OCI-LY3 (cell line): ENCODE data around the gene ARRDC2.

ENCODE experiments used
- H2AFZ ChIP-seq: fragments of 200-600, 300-600 bp; shearing (Covaris generic); 2 replicates; pipeline ENCODE4 v1.6.0; 2014; ENCODE audit warnings: antibody characterized with exemption, low read depth, low read length
- H3K27ac ChIP-seq: fragments of 200-600, 300-600 bp; sonication (generic); 2 replicates; pipeline ENCODE4 v1.5.1; 2014; ENCODE audit warnings: mild to moderate bottlenecking, low read length, moderate library complexity, mixed read lengths
- H3K27me3 ChIP-seq: fragments of 200-600, 300-600 bp; sonication (generic); 2 replicates; pipeline ENCODE4 v1.6.1; 2014; ENCODE audit warnings: low read depth, low read length, mixed read lengths
- H3K36me3 ChIP-seq: fragments of 200-600, 300-600 bp; sonication (generic); replicated peaks from 2 replicates; pipeline ENCODE3; 2014; ENCODE audit warnings: low read depth, low read length, mixed read lengths
- H3K4me1 ChIP-seq: fragments of 300-600, 200-600 bp; sonication (generic); 2 replicates; pipeline ENCODE4 v1.6.1; 2014; ENCODE audit warnings: low read length, mixed read lengths
- H3K4me2 ChIP-seq: fragments of 200-600, 300-600 bp; sonication (generic); 2 replicates; pipeline ENCODE4 v1.6.1; 2014; ENCODE audit warnings: low read length, mixed read lengths
- H3K4me3 ChIP-seq: fragments of 300-600, 200-600 bp; sonication (generic); 2 replicates; pipeline ENCODE4 v1.5.1; 2014; ENCODE audit warnings: antibody characterized with exemption, mild to moderate bottlenecking, low read length, moderate library complexity
- H3K79me2 ChIP-seq: fragments of 300-600, 200-600 bp; shearing (Covaris generic); 2 replicates; pipeline ENCODE4 v1.6.1; 2014; ENCODE audit warnings: mild to moderate bottlenecking, low read length, mixed read lengths
- H3K9ac ChIP-seq: fragments of 300-600, 200-600 bp; shearing (Covaris generic); 2 replicates; pipeline ENCODE4 v1.6.0; 2014; ENCODE audit warnings: mild to moderate bottlenecking, low read length, moderate library complexity
- H3K9me3 ChIP-seq: fragments of 200-600, 300-600 bp; shearing (Covaris generic); 2 replicates; pipeline ENCODE4 v1.6.1; 2014; ENCODE audit warnings: low read length, mixed read lengths; ENCODE audit not compliant: insufficient read depth
- H4K20me1 ChIP-seq: fragments of 200-600, 300-600 bp; sonication (generic); 2 replicates; pipeline ENCODE4 v1.6.1; 2016; ENCODE audit warnings: low read length, mixed read lengths; ENCODE audit not compliant: insufficient read depth
- EZH2phosphoT487 ChIP-seq: fragments of 200-600 bp; shearing (Covaris generic); IDR thresholded peaks from 2 replicates; pipeline ENCODE4 v1.6.1; 2018; ENCODE audit warnings: antibody characterized with exemption, mixed run types, low read depth
- TF ChIP-seq, protein P1 (sequence below): fragments of 200-600, 300-600 bp; sonication (generic); IDR thresholded peaks from 2 replicates; pipeline ENCODE4 v1.5.1; 2014; ENCODE audit warnings: antibody characterized with exemption, low read length, low read depth

Gene ARRDC2

DNA sequence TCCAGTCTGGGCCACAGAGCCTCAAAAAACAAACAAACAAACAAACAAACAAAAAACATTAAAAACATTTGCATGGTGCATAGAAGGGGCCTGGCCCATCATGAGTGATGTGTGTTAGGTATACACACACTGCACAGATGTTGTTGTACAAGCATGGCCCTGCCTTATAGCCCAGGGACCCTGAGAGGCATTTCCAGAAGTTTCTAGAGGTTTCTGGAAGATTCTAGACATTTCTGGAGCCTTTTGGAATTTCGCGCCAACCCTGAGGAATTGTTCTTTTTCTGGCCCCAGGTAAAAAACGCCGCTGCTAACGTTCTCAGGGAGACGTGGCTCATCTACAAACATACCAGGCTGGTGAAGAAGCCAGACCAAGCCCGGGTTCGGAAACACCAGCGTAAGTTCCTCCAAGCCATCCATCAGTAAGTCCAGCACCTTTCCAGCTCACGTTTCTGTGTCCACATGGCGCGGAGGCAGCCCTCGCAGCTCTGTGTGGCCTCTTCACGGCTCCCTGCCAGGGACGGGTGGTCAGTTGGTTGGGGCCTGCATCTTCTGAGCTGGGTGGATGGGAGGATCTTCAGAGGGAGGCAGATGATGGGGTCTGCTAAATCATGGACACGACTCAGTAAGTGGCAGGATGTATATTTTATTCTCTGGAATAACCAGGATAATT, 18.4 kb upstream of the ARRDC2 start:
- Histone ChIP-seq H3K4me3 (no peak overlapping the region), H3K79me2 (no peaks in the 10 kb centered on the region), H3K36me3 (no peaks in the 10 kb centered on the region), H2AFZ (no peak overlapping the region), H4K20me1 (no peaks in the 10 kb centered on the region), H3K27ac (no peak overlapping the region), H3K9me3 (no peaks in the 10 kb centered on the region), H3K4me1 (no peaks in the 10 kb centered on the region), H3K27me3 (no peaks in the 10 kb centered on the region), H3K9ac (no peak overlapping the region), H3K4me2 (no peak overlapping the region)
- TF ChIP-seq EZH2phosphoT487 = no peak
- TF ChIP-seq, protein P1, sequence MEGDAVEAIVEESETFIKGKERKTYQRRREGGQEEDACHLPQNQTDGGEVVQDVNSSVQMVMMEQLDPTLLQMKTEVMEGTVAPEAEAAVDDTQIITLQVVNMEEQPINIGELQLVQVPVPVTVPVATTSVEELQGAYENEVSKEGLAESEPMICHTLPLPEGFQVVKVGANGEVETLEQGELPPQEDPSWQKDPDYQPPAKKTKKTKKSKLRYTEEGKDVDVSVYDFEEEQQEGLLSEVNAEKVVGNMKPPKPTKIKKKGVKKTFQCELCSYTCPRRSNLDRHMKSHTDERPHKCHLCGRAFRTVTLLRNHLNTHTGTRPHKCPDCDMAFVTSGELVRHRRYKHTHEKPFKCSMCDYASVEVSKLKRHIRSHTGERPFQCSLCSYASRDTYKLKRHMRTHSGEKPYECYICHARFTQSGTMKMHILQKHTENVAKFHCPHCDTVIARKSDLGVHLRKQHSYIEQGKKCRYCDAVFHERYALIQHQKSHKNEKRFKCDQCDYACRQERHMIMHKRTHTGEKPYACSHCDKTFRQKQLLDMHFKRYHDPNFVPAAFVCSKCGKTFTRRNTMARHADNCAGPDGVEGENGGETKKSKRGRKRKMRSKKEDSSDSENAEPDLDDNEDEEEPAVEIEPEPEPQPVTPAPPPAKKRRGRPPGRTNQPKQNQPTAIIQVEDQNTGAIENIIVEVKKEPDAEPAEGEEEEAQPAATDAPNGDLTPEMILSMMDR = no peak

DNA sequence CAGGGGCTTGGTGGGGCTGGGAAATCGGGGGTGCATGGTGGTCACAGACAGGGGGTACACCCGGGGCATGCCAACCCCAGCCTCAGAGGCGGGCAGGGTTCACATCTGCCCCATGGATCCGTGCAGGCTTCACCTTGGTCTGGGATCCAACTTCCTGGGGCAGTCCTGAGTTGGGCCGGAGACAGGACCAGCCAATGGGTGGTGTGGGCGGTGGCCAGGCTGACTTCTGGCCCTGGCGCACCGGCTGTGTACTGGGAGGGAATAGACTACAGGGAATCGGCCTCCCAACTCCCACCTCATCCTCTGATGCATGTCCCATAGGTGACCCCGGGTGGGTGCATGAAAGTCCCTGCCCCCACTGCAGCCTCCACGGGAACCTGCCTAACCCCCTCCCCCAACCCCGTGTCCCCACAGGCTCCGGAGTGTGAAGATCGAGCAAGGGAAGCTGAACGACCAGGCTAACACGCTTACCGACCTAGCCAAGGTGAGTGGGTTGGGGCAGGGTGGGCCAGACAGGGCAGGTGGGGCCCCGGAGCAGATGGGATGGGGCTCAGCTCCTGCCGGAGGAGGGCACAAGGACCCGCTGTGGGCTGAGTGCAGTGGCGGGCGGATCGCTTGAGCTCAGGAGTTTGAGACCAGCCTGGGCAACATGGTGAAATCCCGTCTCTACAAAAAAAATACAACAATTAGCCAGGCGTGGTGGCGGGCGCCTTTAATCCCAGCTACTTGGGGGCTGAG, 14.7 kb upstream of the ARRDC2 start:
- Histone ChIP-seq H3K9ac (no peak overlapping the region), H3K9me3 (no peaks in the 10 kb centered on the region), H2AFZ (no peak overlapping the region), H3K4me1 (peaks cover 13% of the 10 kb centered on the region), H3K27ac (no peak overlapping the region), H4K20me1 (no peaks in the 10 kb centered on the region), H3K4me3 (no peak overlapping the region), H3K79me2 (no peaks in the 10 kb centered on the region), H3K27me3 (no peaks in the 10 kb centered on the region), H3K36me3 (no peaks in the 10 kb centered on the region), H3K4me2 (no peak overlapping the region)
- no peak for TF ChIP-seq EZH2phosphoT487
- TF ChIP-seq, protein P1 = no peak

DNA sequence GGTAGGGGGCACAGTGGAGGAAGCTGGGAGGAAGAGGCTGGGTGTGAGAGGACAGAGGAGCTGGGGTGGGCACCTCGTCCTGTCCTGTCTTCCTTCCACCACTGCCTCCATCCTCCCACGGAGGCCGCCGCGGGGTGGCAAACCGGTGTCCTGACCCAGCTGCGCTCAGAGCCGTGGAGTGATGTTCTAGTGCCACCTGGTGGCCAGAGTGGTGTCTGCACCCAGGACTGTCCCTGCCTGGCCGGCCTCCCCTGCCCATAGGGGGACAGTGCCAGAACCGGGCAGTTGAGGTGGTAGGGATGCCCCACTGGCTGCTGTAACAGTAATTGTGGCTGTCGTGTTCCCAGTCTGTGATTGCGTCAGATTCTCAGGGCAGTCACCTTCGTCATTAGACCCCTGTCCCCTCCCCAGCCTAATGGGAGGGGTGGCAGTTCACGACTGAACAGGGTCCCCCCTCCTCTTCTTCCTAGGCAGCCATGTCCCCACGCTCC, 11.1 kb upstream of the ARRDC2 start:
- H4K20me1 ChIP-seq = no peaks in the 10 kb centered on the region
- H3K79me2 ChIP-seq = peaks cover 7% of the 10 kb centered on the region
- H3K4me3 ChIP-seq = peak overlapping the region; percentile 83
- H3K4me1 ChIP-seq = peaks cover 26% of the 10 kb centered on the region
- no peaks in the 10 kb centered on the region for H3K9me3 ChIP-seq
- no peaks in the 10 kb centered on the region for H3K36me3 ChIP-seq
- H3K4me2 ChIP-seq = peak overlapping the region; percentile 88
- no peak for TF ChIP-seq EZH2phosphoT487
- TF ChIP-seq, protein P1 = peak; percentile 99
- H3K9ac ChIP-seq = peak overlapping the region; percentile 72; the same call in 1 of the 2 replicates
- no peaks in the 10 kb centered on the region for H3K27me3 ChIP-seq
- no peak overlapping the region; the same call in 1 of the 2 replicates for H2AFZ ChIP-seq
- H3K27ac ChIP-seq = peak overlapping the region; percentile 46; the same call in 1 of the 2 replicates
